OCI-LY7 (cell line): ENCODE measurements around the gene MPP4. TPM values are rescaled to one million over a fixed set of nuclear protein-coding genes. Genes with fewer than 3 reads are reported as not detected.
A peak's percentile ranks its signal among the peaks of the same experiment; 100 is the strongest.

ENCODE experiments used
- Bru-seq: library from RNA; stranded (reverse); fragments of 400-500 nt; gene quantifications from one replicate; lab custom pipeline; 2021; lab: Mats Ljungman, UMichigan
- BruChase-seq, 2 experiments: library from RNA; stranded (reverse); fragments of 400-500 nt; gene quantifications; one replicate each; lab custom pipeline; 2021; lab: Mats Ljungman, UMichigan
- BruUV-seq: library from RNA; stranded (reverse); fragments of 400-500 nt; replicated peaks from 2 replicates; lab custom pipeline; 2021; lab: Mats Ljungman, UMichigan
- CTCF ChIA-PET: fragments of 300-600 bp; sonication (Branson Sonifier 250); formaldehyde crosslinking; loops from one replicate; lab custom pipeline; 2022; ENCODE audit warnings: antibody characterized with exemption; ENCODE audit not compliant: unreplicated experiment; lab: Charles Lee
- POLR2A ChIA-PET: fragments of 300-600 bp; sonication (Branson Sonifier 250); formaldehyde crosslinking; loops from one replicate; lab custom pipeline; 2022; ENCODE audit warnings: antibody characterized with exemption; lab: Charles Lee
- DNase-seq: peaks from one replicate; pipeline ENCODE4 v3.0.0-alpha.2; 2015; ENCODE audit warnings: low spot score
- H2AFZ ChIP-seq: fragments of 200-600 bp; sonication (generic), shearing (Covaris generic); 2 replicates; pipeline ENCODE4 v1.6.1; 2014; ENCODE audit warnings: mild to moderate bottlenecking, antibody characterized with exemption, low read length, moderate library complexity
- H3K27ac ChIP-seq: fragments of 200-600 bp; sonication (generic); 2 replicates; pipeline ENCODE4 v1.5.1; 2014; ENCODE audit warnings: mixed run types, low read depth, mild to moderate bottlenecking, moderate library complexity, low read length, inconsistent platforms; ENCODE audit not compliant: poor library complexity, severe bottlenecking
- H3K36me3 ChIP-seq: fragments of 200-600 bp; sonication (generic); 2 replicates; pipeline ENCODE4 v1.6.1; 2014; ENCODE audit warnings: mild to moderate bottlenecking, antibody characterized with exemption, low read length, moderate library complexity, mixed read lengths; ENCODE audit not compliant: insufficient read depth
- H3K4me1 ChIP-seq: fragments of 200-600 bp; sonication (generic); 2 replicates; pipeline ENCODE4 v1.5.1; 2014; ENCODE audit warnings: mild to moderate bottlenecking, low read length; ENCODE audit not compliant: insufficient read depth, poor library complexity, severe bottlenecking
- H3K4me2 ChIP-seq: fragments of 200-600 bp; sonication (generic); 2 replicates; pipeline ENCODE4 v1.6.1; 2014; ENCODE audit warnings: mild to moderate bottlenecking, low read length
- H3K4me3 ChIP-seq: fragments of 200-600 bp; sonication (generic); 2 replicates; pipeline ENCODE4 v1.5.1; 2014; ENCODE audit warnings: mild to moderate bottlenecking, low read depth, low read length; ENCODE audit not compliant: poor library complexity, severe bottlenecking
- H3K79me2 ChIP-seq: fragments of 200-600 bp; sonication (generic); 2 replicates; pipeline ENCODE4 v1.6.1; 2016; ENCODE audit warnings: low read depth, mild to moderate bottlenecking, low read length, moderate library complexity, mixed read lengths; ENCODE audit not compliant: insufficient read depth
- H3K9me2 ChIP-seq: fragments of 200-600 bp; sonication (generic); 2 replicates; pipeline ENCODE4 v1.6.1; 2016; ENCODE audit warnings: mild to moderate bottlenecking, low read length, mixed read lengths; ENCODE audit not compliant: insufficient read depth
- H3K9me3 ChIP-seq: fragments of 200-600 bp; sonication (generic); 2 replicates; pipeline ENCODE4 v1.6.1; 2014; ENCODE audit warnings: mild to moderate bottlenecking, mixed run types, low read length, mixed read lengths
- H4K20me1 ChIP-seq: fragments of 200-600 bp; sonication (generic); 2 replicates; pipeline ENCODE4 v1.6.1; 2014; ENCODE audit warnings: mild to moderate bottlenecking, antibody characterized with exemption, low read length, moderate library complexity, mixed read lengths; ENCODE audit not compliant: insufficient read depth
- CTCF ChIP-seq: fragments of 200-600 bp; sonication (generic); conservative IDR thresholded peaks from 2 replicates; pipeline ENCODE4 v1.5.1; 2014; ENCODE audit warnings: mild to moderate bottlenecking, antibody characterized with exemption, low read length, moderate library complexity, mixed read lengths
- EZH2phosphoT487 ChIP-seq: fragments of 200-600 bp; sonication (generic); IDR thresholded peaks from 2 replicates; pipeline ENCODE4 v1.6.1; 2018; ENCODE audit warnings: low read depth, borderline replicate concordance, mild to moderate bottlenecking, mixed run types, antibody characterized with exemption, low read length, moderate library complexity, mixed read lengths
- intact Hi-C: fragments of 100-400 bp; cut with micrococcal nuclease; formaldehyde crosslinking; loops from one replicate; pipeline ENCODE4 v1.10.0; 2022; ENCODE audit not compliant: unreplicated experiment
- long read RNA-seq: library from polyadenylated mRNA; stranded (forward); transcript quantifications from one replicate; pipeline ENCODE4 v2.0.0, GENCODE V29; 2022
- total RNA-seq, 2 experiments: library from RNA; depleted of rRNA in 1 of 2; stranded (reverse); fragments of >200 nt in 1 of 2; shearing (Covaris generic) in 1 of 2; gene quantifications; 2 replicates each; pipeline ENCODE4 v1.2.3, GENCODE V29; 2014 to 2022

The MPP4 gene
- total RNA-seq (2014; rRNA removed; shearing (Covaris generic)) (not detected in 2 replicates), total RNA-seq (2022) (not detected in 2 replicates), Bru-seq, nascent RNA (percentile 16 among the genes with signal in this experiment), BruChase-seq, experiment 1, labeled RNA remaining after a 6-hour chase (percentile 7 among the genes with signal in this experiment), BruChase-seq, experiment 2, labeled RNA remaining after a 2-hour chase (percentile 14 among the genes with signal in this experiment)
- long read RNA-seq = 0 reads

DNA sequence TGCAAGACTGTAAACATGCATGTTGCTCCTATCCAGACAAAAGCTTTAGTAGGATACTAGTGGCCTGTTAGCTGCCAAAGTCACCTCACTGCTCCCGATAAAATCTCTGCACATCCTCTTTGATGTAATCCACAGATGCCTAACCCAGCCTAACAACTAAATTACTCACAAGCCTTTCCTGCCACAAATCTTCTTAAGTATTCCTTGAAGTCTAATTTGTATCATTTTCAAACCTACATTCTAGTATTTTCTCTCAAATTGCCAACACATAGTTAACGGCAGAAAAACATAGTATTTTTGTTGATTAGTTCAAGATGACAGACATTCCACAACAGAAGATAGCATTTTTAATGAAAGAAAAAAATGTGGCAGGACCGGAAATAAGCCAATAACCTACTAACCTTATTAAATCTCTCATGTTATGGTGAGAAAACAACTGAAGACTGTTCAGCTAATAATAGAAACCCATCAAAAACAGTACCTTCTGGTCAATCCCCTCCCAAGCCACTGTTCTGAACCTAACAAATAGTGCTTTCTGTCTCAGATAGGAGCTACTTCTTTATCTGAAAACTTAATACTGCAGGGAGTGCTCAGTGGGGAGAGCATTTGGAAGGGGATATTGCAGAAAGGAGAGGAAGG, at the start of gene MPP4:
TSS of gene MPP4 (minus strand) at position 57 of the 639 bp plus-strand sequence. CDS start 4,690 bp downstream, outside the sequence.
- no peaks in the 10 kb centered on the region for H3K4me1 ChIP-seq
- no peak within 1 kb of the TSS for H3K4me3 ChIP-seq
- ChIA-PET POLR2A (interaction anchor here (0.6 to 1.7 kb wide), 5 partner anchors 14 to 189 kb away, joined by 3 to 4 read pairs (median 4); no protein-coding TSS in a partner anchor), CTCF (no interaction called here)
- intact Hi-C loops = no loop called here
- no peaks in the 10 kb centered on the region for H3K36me3 ChIP-seq
- H4K20me1 ChIP-seq = no peaks in the 10 kb centered on the region
- H3K9me2 ChIP-seq = no peaks in the 10 kb centered on the region
- H3K4me2 ChIP-seq = no peak within 1 kb of the TSS
- BruUV-seq = no TSS peak
- no peak within 1 kb of the TSS for H2AFZ ChIP-seq
- H3K79me2 ChIP-seq = no peaks in the 10 kb centered on the region
- no peaks in the 10 kb centered on the region for H3K9me3 ChIP-seq
- TF ChIP-seq EZH2phosphoT487 (no peak), CTCF (no peak)
- no peak within 1 kb of the TSS for H3K27ac ChIP-seq
- no peak for DNase-seq

DNA sequence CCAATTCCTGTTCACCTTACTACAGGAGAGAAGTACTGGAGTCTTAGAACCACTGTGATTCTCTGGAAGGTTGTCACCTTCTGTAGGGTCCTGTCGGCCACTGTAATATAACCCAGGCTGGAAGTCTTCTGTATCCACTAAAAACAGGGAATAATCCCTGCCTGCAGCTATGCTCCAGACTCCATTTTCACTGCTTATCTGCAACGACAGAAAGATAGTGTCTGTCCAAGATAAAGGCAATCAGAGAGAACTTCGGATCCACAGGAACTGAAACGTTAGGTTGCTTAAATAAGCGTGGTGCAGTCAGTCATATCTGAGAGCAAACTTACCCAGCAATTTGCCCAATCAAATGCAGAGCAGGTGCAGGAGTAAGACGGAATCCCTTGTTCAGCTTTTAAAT, 48.1 kb upstream of the MPP4 start:
- no peaks in the 10 kb centered on the region for H3K4me1 ChIP-seq
- H3K79me2 ChIP-seq = no peaks in the 10 kb centered on the region
- intact Hi-C loops = no loop called here
- no peak for DNase-seq
- H3K36me3 ChIP-seq = no peaks in the 10 kb centered on the region
- TF ChIP-seq EZH2phosphoT487 = no peak
- no peak for TF ChIP-seq CTCF
- no peaks in the 10 kb centered on the region for H3K9me3 ChIP-seq
- H4K20me1 ChIP-seq = no peaks in the 10 kb centered on the region
- H2AFZ ChIP-seq = no peak overlapping the region
- POLR2A ChIA-PET = interaction anchor here (0.6 kb wide), 1 partner anchor 403 kb away, joined by 7 read pairs; no protein-coding TSS in a partner anchor
- no peak overlapping the region for H3K27ac ChIP-seq
- no TSS peak for BruUV-seq
- CTCF ChIA-PET = no interaction called here
- H3K9me2 ChIP-seq = no peaks in the 10 kb centered on the region
- no peak overlapping the region for H3K4me3 ChIP-seq
- H3K4me2 ChIP-seq = no peak overlapping the region
